ENCODE measurements around the gene ACLY. TPM values are rescaled to one million over a fixed set of nuclear protein-coding genes. Genes with fewer than 3 reads are reported as not detected.

Gene ACLY
- total and polyA plus RNA-seq, 2 of the 13 experiments (the other 11 are each of a cell fraction or from before 2014, with no cell fraction given), result 111 to 218 TPM

GRCh38 chr17:41917679-41918313 lies 955 bp downstream of the ACLY start (continued):
- TF ChIP-seq ZNF329 (CRISPR knock-in tag; IDR thresholded peaks at IDR 0.05; ENCODE audit: low read depth) (0 out of 2 replicates have a peak, but pooled peaks have one; percentile 3), KLF15 (CRISPR knock-in tag; IDR thresholded peaks at IDR 0.05; ENCODE audit: borderline replicate concordance) (no peak), TEAD3 (CRISPR knock-in tag; optimal IDR thresholded peaks at IDR 0.05; ENCODE audit: borderline replicate concordance) (no peak), ZNF569 (CRISPR knock-in tag; IDR thresholded peaks at IDR 0.05; ENCODE audit: borderline replicate concordance) (no peak), PHF8 (CRISPR knock-in tag; IDR thresholded peaks at IDR 0.05) (0 out of 2 replicates have a peak, but pooled peaks have one; percentile 1), FOXC1 (CRISPR knock-in tag; IDR thresholded peaks at IDR 0.05; ENCODE audit: borderline replicate concordance) (no peak), POLR2AphosphoS2 (IDR thresholded peaks at IDR 0.05; ENCODE audit: low read depth, low read length) (no peak), ZNF891 (CRISPR knock-in tag; IDR thresholded peaks at IDR 0.05) (no peak), ONECUT2 (CRISPR knock-in tag; IDR thresholded peaks at IDR 0.05) (0 out of 2 replicates have a peak, but pooled peaks have one; percentile 1), POGZ (CRISPR knock-in tag; IDR thresholded peaks at IDR 0.05) (no peak), ZNF232 (CRISPR knock-in tag; IDR thresholded peaks at IDR 0.05; ENCODE audit: borderline replicate concordance) (0 out of 2 replicates have a peak, but pooled peaks have one; percentile 21), ZZZ3 (CRISPR knock-in tag; IDR thresholded peaks at IDR 0.05; ENCODE audit: borderline replicate concordance) (no peak), ZKSCAN1 (IDR thresholded peaks at IDR 0.05; ENCODE audit: low read length) (no peak), ZNF367 (CRISPR knock-in tag; IDR thresholded peaks at IDR 0.05; ENCODE audit: borderline replicate concordance) (peak; percentile 70; the same call in 1 of the 2 replicates), ZSCAN9 (CRISPR knock-in tag; IDR thresholded peaks at IDR 0.05; ENCODE audit: borderline replicate concordance) (no peak), ZSCAN30 (CRISPR knock-in tag; IDR thresholded peaks at IDR 0.05) (no peak), TARDBP (CRISPR knock-in tag; IDR thresholded peaks at IDR 0.05) (no peak), U2AF1 (optimal IDR thresholded peaks at IDR 0.05; ENCODE audit: low read depth, low read length) (no peak), HMGXB3 (CRISPR knock-in tag; IDR thresholded peaks at IDR 0.05; ENCODE audit: borderline replicate concordance) (no peak), HDAC1 (CRISPR knock-in tag; IDR thresholded peaks at IDR 0.05) (no peak; the same call in 1 of the 2 replicates), ZNF577 (CRISPR knock-in tag; IDR thresholded peaks at IDR 0.05; ENCODE audit: borderline replicate concordance, low read depth) (no peak), KDM4B (CRISPR knock-in tag; IDR thresholded peaks at IDR 0.05) (no peak), IRF9 (CRISPR knock-in tag; IDR thresholded peaks at IDR 0.05; ENCODE audit: borderline replicate concordance) (peak; percentile 34; the same call in 1 of the 2 replicates), ZNF75D (CRISPR knock-in tag; IDR thresholded peaks at IDR 0.05; ENCODE audit: borderline replicate concordance) (no peak), ARNT2 (CRISPR knock-in tag; IDR thresholded peaks at IDR 0.05; ENCODE audit: low read depth) (0 out of 2 replicates have a peak, but pooled peaks have one; percentile 11), CC2D1A (CRISPR knock-in tag; IDR thresholded peaks at IDR 0.05) (no peak), THAP11 (CRISPR knock-in tag; IDR thresholded peaks at IDR 0.05) (no peak)

Measured in HepG2 (cell line).